ENCODE results near the gene PPEF1. TPM values are rescaled to one million over a fixed set of nuclear protein-coding genes. Genes with fewer than 3 reads are reported as not detected.

Gene PPEF1
- total RNA-seq, 1 experiment from 2014 or later: 0.54 TPM

GRCh38 chrX:18682979-18683387 lies 24.5 kb upstream of the PPEF1 start:
- TF ChIP-seq, protein P1, sequence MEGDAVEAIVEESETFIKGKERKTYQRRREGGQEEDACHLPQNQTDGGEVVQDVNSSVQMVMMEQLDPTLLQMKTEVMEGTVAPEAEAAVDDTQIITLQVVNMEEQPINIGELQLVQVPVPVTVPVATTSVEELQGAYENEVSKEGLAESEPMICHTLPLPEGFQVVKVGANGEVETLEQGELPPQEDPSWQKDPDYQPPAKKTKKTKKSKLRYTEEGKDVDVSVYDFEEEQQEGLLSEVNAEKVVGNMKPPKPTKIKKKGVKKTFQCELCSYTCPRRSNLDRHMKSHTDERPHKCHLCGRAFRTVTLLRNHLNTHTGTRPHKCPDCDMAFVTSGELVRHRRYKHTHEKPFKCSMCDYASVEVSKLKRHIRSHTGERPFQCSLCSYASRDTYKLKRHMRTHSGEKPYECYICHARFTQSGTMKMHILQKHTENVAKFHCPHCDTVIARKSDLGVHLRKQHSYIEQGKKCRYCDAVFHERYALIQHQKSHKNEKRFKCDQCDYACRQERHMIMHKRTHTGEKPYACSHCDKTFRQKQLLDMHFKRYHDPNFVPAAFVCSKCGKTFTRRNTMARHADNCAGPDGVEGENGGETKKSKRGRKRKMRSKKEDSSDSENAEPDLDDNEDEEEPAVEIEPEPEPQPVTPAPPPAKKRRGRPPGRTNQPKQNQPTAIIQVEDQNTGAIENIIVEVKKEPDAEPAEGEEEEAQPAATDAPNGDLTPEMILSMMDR (IDR thresholded peaks at IDR 0.05; ENCODE audit: insufficient read depth in 1 of 2, low read depth in 1 of 2, low read length in 1 of 2, severe bottlenecking in 1 of 2, unreplicated experiment in 1 of 2): no peak
- no peaks in the 10 kb centered on the region for H3K36me3 ChIP-seq (ENCODE audit: control insufficient read depth, insufficient read depth, low read length)
- no peak overlapping the region for H3K27ac Mint-ChIP-seq (ENCODE audit: unreplicated experiment)
- no peak overlapping the region for H3K4me3 Mint-ChIP-seq (ENCODE audit: unreplicated experiment)
- H3K4me1 Mint-ChIP-seq (ENCODE audit: low read depth, unreplicated experiment): no peaks in the 10 kb centered on the region
- BruUV-seq (replicated peaks): no TSS peak
- H3K4me1 ChIP-seq: no peaks in the 10 kb centered on the region
- H3K4me3 ChIP-seq (ENCODE audit: low read depth, low read length): no peak overlapping the region
- no peaks in the 10 kb centered on the region for H3K9me3 Mint-ChIP-seq (ENCODE audit: unreplicated experiment)
- POLR2A ChIA-PET: no interaction called here
- CTCF ChIA-PET: no interaction called here
- H3K9me3 ChIP-seq: no peaks in the 10 kb centered on the region
- DNase-seq: no peak
- H3K36me3 Mint-ChIP-seq (ENCODE audit: insufficient read depth, unreplicated experiment): no peaks in the 10 kb centered on the region
- intact Hi-C loops (cut with micrococcal nuclease; ENCODE audit: unreplicated experiment): no loop called here
- H3K27me3 ChIP-seq (replicated peaks; ENCODE audit: control insufficient read depth, insufficient read depth, low read length): no peaks in the 10 kb centered on the region
- no peaks in the 10 kb centered on the region for H3K27me3 Mint-ChIP-seq (ENCODE audit: insufficient read depth, unreplicated experiment)

GRCh38 chrX:18687856-18688495 lies 19.5 kb upstream of the PPEF1 start:
- H3K4me1 ChIP-seq: no peaks in the 10 kb centered on the region
- no TSS peak for BruUV-seq (replicated peaks)
- H3K4me1 Mint-ChIP-seq (ENCODE audit: low read depth, unreplicated experiment): peaks cover 17% of the 10 kb centered on the region
- DNase-seq: no peak
- no peaks in the 10 kb centered on the region for H3K27me3 ChIP-seq (replicated peaks; ENCODE audit: control insufficient read depth, insufficient read depth, low read length)
- CTCF ChIA-PET: no interaction called here
- no peaks in the 10 kb centered on the region for H3K9me3 Mint-ChIP-seq (ENCODE audit: unreplicated experiment)
- H3K36me3 ChIP-seq (ENCODE audit: control insufficient read depth, insufficient read depth, low read length): no peaks in the 10 kb centered on the region
- H3K36me3 Mint-ChIP-seq (ENCODE audit: insufficient read depth, unreplicated experiment): no peaks in the 10 kb centered on the region
- H3K4me3 Mint-ChIP-seq (ENCODE audit: unreplicated experiment): no peak overlapping the region
- peak overlapping the region; percentile 61 for H3K27ac Mint-ChIP-seq (ENCODE audit: unreplicated experiment)
- H3K4me3 ChIP-seq (ENCODE audit: low read depth, low read length): no peak overlapping the region
- POLR2A ChIA-PET: no interaction called here
- intact Hi-C loops (cut with micrococcal nuclease; ENCODE audit: unreplicated experiment): loop anchor here (5.0 kb wide), 1 partner anchor 34 kb away; no protein-coding TSS in a partner anchor
- no peaks in the 10 kb centered on the region for H3K27me3 Mint-ChIP-seq (ENCODE audit: insufficient read depth, unreplicated experiment)
- TF ChIP-seq, protein P1 (IDR thresholded peaks at IDR 0.05; ENCODE audit: insufficient read depth in 1 of 2, low read depth in 1 of 2, low read length in 1 of 2, severe bottlenecking in 1 of 2, unreplicated experiment in 1 of 2): no peak
- H3K9me3 ChIP-seq: no peaks in the 10 kb centered on the region

GRCh38 chrX:18691431-18691830 lies 16.0 kb upstream of the PPEF1 start:
- CTCF ChIA-PET: interaction anchor here (0.7 kb wide), 1 partner anchor 281 kb away, joined by 3 read pairs; no protein-coding TSS in a partner anchor
- H3K4me1 Mint-ChIP-seq (ENCODE audit: low read depth, unreplicated experiment): peaks cover 17% of the 10 kb centered on the region
- no peak overlapping the region for H3K4me3 Mint-ChIP-seq (ENCODE audit: unreplicated experiment)
- no peak overlapping the region for H3K4me3 ChIP-seq (ENCODE audit: low read depth, low read length)
- H3K4me1 ChIP-seq: no peaks in the 10 kb centered on the region
- H3K27ac Mint-ChIP-seq (ENCODE audit: unreplicated experiment): no peak overlapping the region
- no peaks in the 10 kb centered on the region for H3K27me3 ChIP-seq (replicated peaks; ENCODE audit: control insufficient read depth, insufficient read depth, low read length)
- H3K36me3 Mint-ChIP-seq (ENCODE audit: insufficient read depth, unreplicated experiment): no peaks in the 10 kb centered on the region
- no peaks in the 10 kb centered on the region for H3K9me3 Mint-ChIP-seq (ENCODE audit: unreplicated experiment)
- TF ChIP-seq, protein P1 (IDR thresholded peaks at IDR 0.05; ENCODE audit: insufficient read depth in 1 of 2, low read depth in 1 of 2, low read length in 1 of 2, severe bottlenecking in 1 of 2, unreplicated experiment in 1 of 2): no peak
- intact Hi-C loops (cut with micrococcal nuclease; ENCODE audit: unreplicated experiment): no loop called here
- H3K9me3 ChIP-seq: no peaks in the 10 kb centered on the region
- no peaks in the 10 kb centered on the region for H3K27me3 Mint-ChIP-seq (ENCODE audit: insufficient read depth, unreplicated experiment)
- DNase-seq: no peak
- POLR2A ChIA-PET: no interaction called here
- no TSS peak for BruUV-seq (replicated peaks)
- H3K36me3 ChIP-seq (ENCODE audit: control insufficient read depth, insufficient read depth, low read length): no peaks in the 10 kb centered on the region
